B cell (primary cell): ENCODE measurements around the gene CLRN1. TPM values are rescaled to one million over a fixed set of nuclear protein-coding genes. Genes with fewer than 3 reads are reported as not detected.

Experiments used
- ATAC-seq: fragments of 200-7000 bp; cut with Tn5 transposase; one replicate; pipeline ENCODE4 v1.10.0; 2021; ENCODE audit warnings: low read depth, mild to moderate bottlenecking, moderate number of reproducible peaks, moderate library complexity
- CTCF ChIA-PET: fragments of 350-600 bp; sonication (Branson Sonifier 250); formaldehyde crosslinking; loops from one replicate; lab custom pipeline; 2021; ENCODE audit warnings: antibody characterized with exemption, inconsistent platforms; lab: Charles Lee
- POLR2A ChIA-PET: fragments of 350-600 bp; sonication (Branson Sonifier 250); formaldehyde crosslinking; loops from one replicate; lab custom pipeline; 2021; ENCODE audit warnings: antibody characterized with exemption; lab: Charles Lee
- DNase-seq: peaks from one replicate; pipeline ENCODE4 v3.0.0; 2013
- H2AFZ ChIP-seq: 2 replicates; pipeline ENCODE4 v1.6.1; 2012; ENCODE audit warnings: mild to moderate bottlenecking, low read depth, low read length; ENCODE audit not compliant: insufficient read depth, poor library complexity, severe bottlenecking
- H3K27ac ChIP-seq, 2 donors: 1 replicate in 1 of 2; 2 replicates in 1 of 2; pipeline ENCODE4 v1.5.1; 2012 to 2013; ENCODE audit warnings: low read length in 2 of 2, mild to moderate bottlenecking in 2 of 2, moderate library complexity in 1 of 2
- H3K27me3 ChIP-seq, 4 experiments: fragments of 200-600 bp in 1 of 4; sonication (generic) in 1 of 4; replicated peaks in 1 of 4; 1 replicate in 2 of 4; 2 replicates in 2 of 4; pipeline versions ENCODE4 v1.6.1 to v1.7.0; 2013 to 2016; ENCODE audit warnings: low read length in 3 of 4, mild to moderate bottlenecking in 2 of 4, mixed read lengths in 1 of 4, moderate library complexity in 1 of 4; ENCODE audit not compliant: insufficient read depth in 4 of 4, control insufficient read depth in 3 of 4; ENCODE audit errors: control extremely low read depth in 1 of 4
- H3K36me3 ChIP-seq, 2 experiments: replicated peaks in 1 of 2; 1 replicate in 1 of 2; 2 replicates in 1 of 2; pipeline versions ENCODE4 v1.6.1 to v1.7.1; 2013; ENCODE audit warnings: low read length in 1 of 2; ENCODE audit not compliant: insufficient read depth in 2 of 2, control insufficient read depth in 1 of 2; ENCODE audit errors: control extremely low read depth in 1 of 2, extremely low read depth in 1 of 2
- H3K4me1 ChIP-seq, 2 donors: fragments of 200-600 bp in 1 of 2; sonication (generic) in 1 of 2; 1 replicate in 1 of 2; 2 replicates in 1 of 2; pipeline versions ENCODE4 v1.5.1 to v1.6.1; 2013 to 2017; ENCODE audit warnings: low read length in 2 of 2; ENCODE audit not compliant: control insufficient read depth in 2 of 2, insufficient read depth in 2 of 2
- H3K4me2 ChIP-seq: replicated peaks from 2 replicates; pipeline ENCODE3; 2012; ENCODE audit warnings: mild to moderate bottlenecking, low read depth, low read length; ENCODE audit not compliant: poor library complexity, severe bottlenecking
- H3K4me3 ChIP-seq, 5 experiments: fragments of 200-600 bp in 1 of 5; sonication (generic) in 1 of 5; 1 replicate in 3 of 5; 2 replicates in 2 of 5; pipeline versions ENCODE4 v1.5.1 to v1.7.0; 2011 to 2016; ENCODE audit warnings: low read length in 4 of 5, mild to moderate bottlenecking in 4 of 5, low read depth in 2 of 5, control low read depth in 1 of 5, moderate library complexity in 1 of 5; ENCODE audit not compliant: insufficient read depth in 1 of 5; ENCODE audit errors: control extremely low read depth in 1 of 5, extremely low read depth in 1 of 5
- H3K79me2 ChIP-seq: fragments of 200-600 bp; sonication (generic); one replicate; pipeline ENCODE4 v1.6.0; 2016; ENCODE audit warnings: low read length; ENCODE audit not compliant: control insufficient read depth, insufficient read depth
- H3K9ac ChIP-seq: fragments of 200-600 bp; sonication (generic); 2 replicates; pipeline ENCODE4 v1.6.1; 2017; ENCODE audit warnings: mild to moderate bottlenecking, low read length, moderate library complexity
- H3K9me3 ChIP-seq, 3 donors: one replicate each; pipeline versions ENCODE4 v1.6.1 to v1.7.1; 2013; ENCODE audit warnings: low read length in 2 of 3; ENCODE audit not compliant: control insufficient read depth in 2 of 3, insufficient read depth in 1 of 3; ENCODE audit errors: control extremely low read depth in 1 of 3
- H4K20me1 ChIP-seq: 2 replicates; pipeline ENCODE4 v1.6.0; 2012; ENCODE audit warnings: mild to moderate bottlenecking, low read length; ENCODE audit not compliant: insufficient read depth, control insufficient read depth, poor library complexity, severe bottlenecking
- H3K27ac Mint-ChIP-seq: one replicate; pipeline ENCODE4 v1.8.0; 2021; ENCODE audit warnings: mixed read lengths
- H3K27me3 Mint-ChIP-seq: one replicate; pipeline ENCODE4 v1.8.0; 2021; ENCODE audit warnings: mixed read lengths
- H3K4me1 Mint-ChIP-seq: one replicate; pipeline ENCODE4 v1.8.0; 2021; ENCODE audit warnings: mixed read lengths
- H3K4me3 Mint-ChIP-seq: one replicate; pipeline ENCODE4 v1.8.0; 2021; ENCODE audit warnings: mixed read lengths
- H3K9me3 Mint-ChIP-seq: one replicate; pipeline ENCODE4 v1.8.0; 2022; ENCODE audit warnings: mixed read lengths; ENCODE audit not compliant: insufficient read depth
- CTCF ChIP-seq: fragments of 200-600 bp; IDR thresholded peaks from one replicate; pipeline ENCODE4 v1.8.0; 2022; ENCODE audit warnings: antibody characterized with exemption, mild to moderate bottlenecking
- EZH2 ChIP-seq: IDR thresholded peaks from 2 replicates; pipeline ENCODE4 v1.6.1; 2012; ENCODE audit warnings: borderline replicate concordance, low read depth, mild to moderate bottlenecking, moderate library complexity, low read length; ENCODE audit not compliant: insufficient read depth, poor library complexity, severe bottlenecking
- WGBS: methylation state at CpG from one replicate; pipeline ENCODE4 v1.1.5; 2013; ENCODE audit warnings: missing lambda C conversion rate; ENCODE audit not compliant: insufficient coverage; 5-methylcytosine and 5-hydroxymethylcytosine counted together
- intact Hi-C: fragments of 100-400 bp; cut with micrococcal nuclease; formaldehyde crosslinking; loops from one replicate; pipeline ENCODE4 v1.10.0; 2022
- polyA plus RNA-seq: library from polyadenylated mRNA; depleted of rRNA; stranded (reverse); fragments of >200 nt; gene quantifications from 2 replicates; pipeline ENCODE4 v1.2.3, GENCODE V29; 2012
- total RNA-seq, 2 donors: library from RNA; stranded (reverse); fragments of 120-200 nt in 1 of 2; gene quantifications; 1 replicate in 1 of 2; 2 replicates in 1 of 2; pipeline versions ENCODE4 v1.2.3 to v1.2.4, GENCODE V29; 2013 to 2022

CLRN1 gene
- total and polyA plus RNA-seq, 2 donors (not counting 1 experiment from before 2014, with no cell fraction given) = not detected

- ChIA-PET CTCF (no interaction called here), POLR2A (no interaction called here)
- H2AFZ ChIP-seq = no peak overlapping the region
- Mint-ChIP-seq H3K27me3 (peaks cover 29% of the 10 kb centered on the region), H3K9me3 (no peaks in the 10 kb centered on the region), H3K4me3 (no peak overlapping the region), H3K27ac (no peak overlapping the region), H3K4me1 (no peaks in the 10 kb centered on the region)
- WGBS = no CpG with 5 or more reads among the region's 1 CpG
- H3K4me1 ChIP-seq = no peaks in the 10 kb centered on the region
- no peaks in the 10 kb centered on the region for H3K79me2 ChIP-seq
- peaks cover 0 to 4% (median 2%) of the 10 kb centered on the region in 4 experiments for H3K27me3 ChIP-seq
- H3K4me3 ChIP-seq = no peak overlapping the region
- intact Hi-C loops = no loop called here
- no peak overlapping the region for H3K9ac ChIP-seq
- peaks cover 0 to 3% (median 0%) of the 10 kb centered on the region in 3 donors for H3K9me3 ChIP-seq
- ATAC-seq (no peak), DNase-seq (no peak)
- TF ChIP-seq CTCF (no peak), EZH2 (no peak)
- H4K20me1 ChIP-seq = no peaks in the 10 kb centered on the region
- H3K4me2 ChIP-seq = no peak overlapping the region
- no peaks in the 10 kb centered on the region for H3K36me3 ChIP-seq
- H3K27ac ChIP-seq = no peak overlapping the region
Observed at GRCh38 chr3:150933473-150933995, 39.0 kb downstream of the CLRN1 start.

GRCh38 chr3:150931745-150932144 is 40.8 kb downstream of the CLRN1 start:
- intact Hi-C loops = no loop called here

More at GRCh38 chr3:150931745-150932144, 40.8 kb downstream of the CLRN1 start:
- ChIA-PET POLR2A (no interaction called here), CTCF (no interaction called here)
- Histone ChIP-seq H3K9ac (no peak overlapping the region), H3K27ac (no peak overlapping the region), H2AFZ (no peak overlapping the region), H3K79me2 (no peaks in the 10 kb centered on the region), H3K9me3 (peaks cover 0 to 3% (median 0%) of the 10 kb centered on the region in 3 donors), H3K36me3 (no peaks in the 10 kb centered on the region), H3K4me2 (no peak overlapping the region), H4K20me1 (no peaks in the 10 kb centered on the region), H3K4me3 (no peak overlapping the region), H3K4me1 (no peaks in the 10 kb centered on the region), H3K27me3 (peaks cover 0 to 4% (median 0%) of the 10 kb centered on the region in 4 experiments)
- 100% methylated on average over 1 of the region's 1 CpG for WGBS
- Mint-ChIP-seq H3K4me1 (no peaks in the 10 kb centered on the region), H3K27ac (no peak overlapping the region), H3K4me3 (no peak overlapping the region), H3K9me3 (no peaks in the 10 kb centered on the region), H3K27me3 (peaks cover 25% of the 10 kb centered on the region)
- DNase-seq (no peak), ATAC-seq (no peak)
- TF ChIP-seq CTCF (no peak), EZH2 (no peak)
